OCI-LY3 (cell line): ENCODE measurements around the gene DYNC2LI1.

Source experiments
- EZH2phosphoT487 ChIP-seq: fragments of 200-600 bp; shearing (Covaris generic); IDR thresholded peaks from 2 replicates; pipeline ENCODE4 v1.6.1; 2018; ENCODE audit warnings: antibody characterized with exemption, mixed run types, low read depth
- TF ChIP-seq, protein P1 (sequence below): fragments of 200-600, 300-600 bp; sonication (generic); IDR thresholded peaks from 2 replicates; pipeline ENCODE4 v1.5.1; 2014; ENCODE audit warnings: antibody characterized with exemption, low read length, low read depth

DNA sequence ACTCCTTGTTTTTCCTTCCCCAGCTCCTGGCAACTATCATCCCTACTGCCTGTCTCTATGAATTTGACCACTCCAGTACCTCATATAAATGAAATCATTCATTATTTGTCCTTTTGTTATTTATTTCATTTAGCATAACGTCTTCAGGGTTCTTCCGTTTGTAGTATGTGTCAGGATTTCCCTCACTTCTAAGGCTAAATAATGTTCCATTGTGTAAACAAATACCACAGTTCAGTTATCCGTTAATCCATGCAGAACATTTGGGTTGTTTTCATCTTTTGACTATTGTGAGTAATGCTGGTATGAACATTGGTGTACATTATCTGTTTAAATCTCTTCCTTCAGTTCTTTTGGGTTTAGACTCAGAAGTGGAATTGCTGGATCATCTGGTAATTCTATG, 18.8 kb downstream of the DYNC2LI1 start:
- TF ChIP-seq, protein P1, sequence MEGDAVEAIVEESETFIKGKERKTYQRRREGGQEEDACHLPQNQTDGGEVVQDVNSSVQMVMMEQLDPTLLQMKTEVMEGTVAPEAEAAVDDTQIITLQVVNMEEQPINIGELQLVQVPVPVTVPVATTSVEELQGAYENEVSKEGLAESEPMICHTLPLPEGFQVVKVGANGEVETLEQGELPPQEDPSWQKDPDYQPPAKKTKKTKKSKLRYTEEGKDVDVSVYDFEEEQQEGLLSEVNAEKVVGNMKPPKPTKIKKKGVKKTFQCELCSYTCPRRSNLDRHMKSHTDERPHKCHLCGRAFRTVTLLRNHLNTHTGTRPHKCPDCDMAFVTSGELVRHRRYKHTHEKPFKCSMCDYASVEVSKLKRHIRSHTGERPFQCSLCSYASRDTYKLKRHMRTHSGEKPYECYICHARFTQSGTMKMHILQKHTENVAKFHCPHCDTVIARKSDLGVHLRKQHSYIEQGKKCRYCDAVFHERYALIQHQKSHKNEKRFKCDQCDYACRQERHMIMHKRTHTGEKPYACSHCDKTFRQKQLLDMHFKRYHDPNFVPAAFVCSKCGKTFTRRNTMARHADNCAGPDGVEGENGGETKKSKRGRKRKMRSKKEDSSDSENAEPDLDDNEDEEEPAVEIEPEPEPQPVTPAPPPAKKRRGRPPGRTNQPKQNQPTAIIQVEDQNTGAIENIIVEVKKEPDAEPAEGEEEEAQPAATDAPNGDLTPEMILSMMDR: no peak
- TF ChIP-seq EZH2phosphoT487: no peak
